ENCODE results near the gene PCDH11Y.
"Not testable (repeated sequence)": the region's sequence is repeated elsewhere in the genome, so short reads cannot be mapped to it uniquely, and the experiment has no call there.

The PCDH11Y gene, protein sequence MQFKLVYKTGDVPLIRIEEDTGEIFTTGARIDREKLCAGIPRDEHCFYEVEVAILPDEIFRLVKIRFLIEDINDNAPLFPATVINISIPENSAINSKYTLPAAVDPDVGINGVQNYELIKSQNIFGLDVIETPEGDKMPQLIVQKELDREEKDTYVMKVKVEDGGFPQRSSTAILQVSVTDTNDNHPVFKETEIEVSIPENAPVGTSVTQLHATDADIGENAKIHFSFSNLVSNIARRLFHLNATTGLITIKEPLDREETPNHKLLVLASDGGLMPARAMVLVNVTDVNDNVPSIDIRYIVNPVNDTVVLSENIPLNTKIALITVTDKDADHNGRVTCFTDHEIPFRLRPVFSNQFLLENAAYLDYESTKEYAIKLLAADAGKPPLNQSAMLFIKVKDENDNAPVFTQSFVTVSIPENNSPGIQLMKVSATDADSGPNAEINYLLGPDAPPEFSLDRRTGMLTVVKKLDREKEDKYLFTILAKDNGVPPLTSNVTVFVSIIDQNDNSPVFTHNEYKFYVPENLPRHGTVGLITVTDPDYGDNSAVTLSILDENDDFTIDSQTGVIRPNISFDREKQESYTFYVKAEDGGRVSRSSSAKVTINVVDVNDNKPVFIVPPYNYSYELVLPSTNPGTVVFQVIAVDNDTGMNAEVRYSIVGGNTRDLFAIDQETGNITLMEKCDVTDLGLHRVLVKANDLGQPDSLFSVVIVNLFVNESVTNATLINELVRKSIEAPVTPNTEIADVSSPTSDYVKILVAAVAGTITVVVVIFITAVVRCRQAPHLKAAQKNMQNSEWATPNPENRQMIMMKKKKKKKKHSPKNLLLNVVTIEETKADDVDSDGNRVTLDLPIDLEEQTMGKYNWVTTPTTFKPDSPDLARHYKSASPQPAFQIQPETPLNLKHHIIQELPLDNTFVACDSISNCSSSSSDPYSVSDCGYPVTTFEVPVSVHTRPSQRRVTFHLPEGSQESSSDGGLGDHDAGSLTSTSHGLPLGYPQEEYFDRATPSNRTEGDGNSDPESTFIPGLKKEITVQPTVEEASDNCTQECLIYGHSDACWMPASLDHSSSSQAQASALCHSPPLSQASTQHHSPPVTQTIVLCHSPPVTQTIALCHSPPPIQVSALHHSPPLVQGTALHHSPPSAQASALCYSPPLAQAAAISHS (N-terminal part only)

DNA sequence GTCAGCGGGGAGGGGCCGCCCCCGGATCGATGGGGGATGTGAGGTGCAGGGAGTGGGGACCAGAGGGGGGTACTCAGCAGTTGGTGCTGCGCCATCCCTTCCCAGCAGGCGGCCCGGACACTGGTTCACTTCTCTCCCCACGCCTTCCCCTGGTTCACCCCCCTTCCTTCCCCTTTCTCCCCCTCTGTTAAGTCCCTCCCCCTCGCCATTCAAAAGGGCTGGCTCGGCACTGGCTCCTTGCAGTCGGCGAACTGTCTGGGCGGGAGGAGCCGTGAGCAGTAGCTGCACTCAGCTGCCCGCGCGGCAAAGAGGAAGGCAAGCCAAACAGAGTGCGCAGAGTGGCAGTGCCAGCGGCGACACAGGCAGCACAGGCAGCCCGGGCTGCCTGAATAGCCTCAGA, at the start of gene PCDH11Y:
Gene PCDH11Y (plus strand): TSS at position 240 of the 400 bp plus-strand sequence. CDS start 56,804 bp downstream, outside the sequence.
- not testable (repeated sequence) for DNase-seq

DNA sequence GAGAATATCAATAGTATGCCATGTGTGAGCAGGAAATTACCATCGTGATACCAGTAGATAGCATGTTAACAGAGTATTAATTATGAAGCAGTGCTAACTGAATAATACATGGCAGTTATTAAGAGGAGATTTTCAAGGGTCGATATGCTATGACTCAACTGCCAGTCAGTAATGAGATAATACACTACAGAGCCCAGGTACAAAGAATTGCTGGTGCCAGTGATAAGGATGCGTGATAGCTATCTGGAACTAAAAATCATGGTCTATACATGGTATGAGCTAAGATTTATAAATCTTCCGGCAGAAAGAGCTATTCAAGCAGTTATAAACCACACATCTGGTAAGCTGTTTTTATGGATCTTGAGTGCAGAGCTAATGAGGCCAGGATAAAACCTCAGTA, 32.2 kb upstream of the PCDH11Y start:
- not testable (repeated sequence) for DNase-seq

DNA sequence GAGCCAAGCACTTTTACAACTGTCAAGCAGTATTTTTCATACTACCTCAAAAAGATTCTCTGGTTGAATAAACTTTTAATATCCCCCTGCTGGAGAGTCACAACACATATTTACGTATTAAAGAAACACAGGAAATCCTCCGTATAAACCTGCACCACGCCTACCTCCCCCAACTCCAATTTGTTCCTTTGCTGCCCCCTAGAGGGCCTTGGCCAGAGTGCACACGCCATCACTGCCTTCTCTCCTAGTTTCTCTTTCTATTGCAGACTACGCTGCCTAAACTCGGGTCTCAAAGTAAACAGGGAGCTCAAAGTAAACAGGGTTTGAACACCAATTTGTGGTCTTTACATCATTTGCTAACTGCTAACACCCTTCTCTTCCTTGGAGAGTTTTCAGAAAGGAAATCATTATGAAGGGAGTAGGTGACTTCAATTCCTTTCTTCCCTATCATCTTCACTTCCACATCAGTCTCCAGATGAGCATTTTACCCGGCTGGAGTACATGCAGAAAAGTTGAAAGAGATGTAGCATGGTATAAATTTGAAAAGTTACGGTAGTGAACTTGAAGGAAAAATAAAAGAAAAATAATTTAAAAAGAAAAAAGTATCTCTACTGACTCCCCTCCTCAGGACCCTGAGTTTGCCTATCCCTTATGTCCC, 8.2 kb upstream of the PCDH11Y start:
- DNase-seq, result not testable (repeated sequence)

DNA sequence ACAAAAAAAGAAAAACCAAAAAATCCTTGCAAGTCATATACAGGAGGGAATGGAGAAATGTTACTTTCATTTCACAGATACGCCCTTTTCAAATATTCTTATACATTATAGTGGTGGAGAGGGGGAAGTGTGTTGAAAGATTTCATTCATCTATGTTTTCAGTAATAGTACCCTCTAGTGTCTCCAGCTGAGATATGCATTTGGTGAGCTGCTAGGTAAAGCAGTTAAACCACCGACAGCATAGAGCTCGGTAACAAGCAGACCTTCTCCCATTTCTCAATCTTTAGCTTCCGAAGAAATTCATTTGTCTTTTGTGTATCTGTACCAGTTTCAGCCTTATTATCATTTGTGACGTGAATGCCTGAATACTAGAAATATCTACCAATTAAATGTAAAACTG, 5.2 kb upstream of the PCDH11Y start:
- DNase-seq, result not testable (repeated sequence)

DNA sequence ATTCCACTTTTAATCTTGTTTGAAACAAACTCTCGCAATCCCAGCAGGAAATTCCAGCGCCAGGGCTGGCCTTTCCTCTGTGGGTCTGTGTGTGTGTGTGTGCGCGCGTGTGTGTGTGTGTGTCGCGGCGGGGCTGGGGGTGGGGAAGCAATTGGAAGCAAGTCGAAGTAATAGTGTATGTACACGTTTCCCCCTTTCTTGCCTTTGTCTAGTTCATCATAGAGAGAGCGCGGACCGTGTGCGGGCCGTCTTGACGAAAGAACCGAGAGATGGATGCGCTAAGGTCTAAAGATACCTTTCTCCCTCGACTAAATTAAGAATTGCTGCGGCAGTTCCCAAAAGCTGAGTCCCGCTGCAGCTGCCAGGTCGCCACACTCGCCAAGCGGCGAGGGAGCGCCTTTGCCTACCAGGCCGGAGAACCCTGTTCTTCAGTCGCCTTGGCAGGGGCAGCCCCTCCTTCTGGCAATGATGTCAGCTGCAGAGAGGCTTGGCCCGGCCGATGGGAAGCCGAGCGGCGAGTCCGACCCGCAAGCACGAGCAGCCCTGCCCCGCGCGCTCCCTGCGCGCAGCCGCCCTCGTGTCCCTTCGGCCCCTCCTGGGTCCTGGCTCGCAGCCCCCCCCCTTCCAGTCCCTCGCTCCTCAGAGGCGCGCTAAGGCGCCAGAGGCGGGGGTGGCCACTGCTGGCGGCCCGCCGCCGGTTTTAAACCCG, 2.5 kb downstream of the PCDH11Y start:
- not testable (repeated sequence) for DNase-seq

DNA sequence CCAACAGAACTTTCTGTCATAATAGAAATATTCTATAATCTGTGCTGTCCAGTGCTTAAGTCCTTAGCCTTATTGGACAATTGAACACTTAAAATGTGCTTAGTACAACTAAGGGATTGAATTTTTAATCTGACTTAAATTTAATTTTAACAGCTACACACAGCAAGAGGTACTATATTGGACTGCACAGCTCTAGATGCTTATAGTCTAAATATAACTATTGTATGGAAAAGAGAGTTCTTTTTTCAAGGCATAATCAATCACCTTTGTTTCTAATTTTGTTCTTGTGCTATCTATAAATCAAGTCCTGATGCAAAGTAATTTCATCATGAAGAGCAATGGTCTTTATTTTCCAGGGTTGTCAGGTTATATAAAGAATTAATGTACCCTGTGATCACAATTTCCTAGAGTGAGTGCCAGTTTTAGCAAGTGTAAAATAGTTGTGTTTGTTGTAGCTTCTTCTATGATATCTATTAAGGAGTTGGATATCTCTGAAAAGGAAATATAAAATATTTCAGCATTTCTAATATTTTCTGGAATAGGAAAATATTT, 39.0 kb downstream of the PCDH11Y start:
- DNase-seq, result not testable (repeated sequence)

DNA sequence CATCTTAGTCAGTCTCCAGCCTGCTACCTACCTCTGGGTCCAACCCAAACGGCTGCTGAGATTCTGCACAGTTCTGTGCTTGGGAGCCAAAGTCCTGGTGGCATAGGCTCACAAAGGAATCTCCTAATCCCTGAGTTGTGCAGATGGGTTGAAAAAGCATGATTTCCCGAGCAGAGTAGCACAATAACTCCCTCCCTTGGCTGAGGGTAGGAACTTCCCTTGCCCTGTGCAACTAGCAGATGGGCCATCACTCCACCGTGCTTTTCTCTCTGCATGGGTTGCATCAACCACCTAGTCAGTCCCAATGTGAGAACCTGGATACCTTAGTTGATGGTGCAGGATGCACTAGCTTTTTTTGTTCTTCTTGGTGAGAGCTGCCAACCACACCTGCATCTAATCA, 82.9 kb downstream of the PCDH11Y start:
- DNase-seq, result not testable (repeated sequence)

DNA sequence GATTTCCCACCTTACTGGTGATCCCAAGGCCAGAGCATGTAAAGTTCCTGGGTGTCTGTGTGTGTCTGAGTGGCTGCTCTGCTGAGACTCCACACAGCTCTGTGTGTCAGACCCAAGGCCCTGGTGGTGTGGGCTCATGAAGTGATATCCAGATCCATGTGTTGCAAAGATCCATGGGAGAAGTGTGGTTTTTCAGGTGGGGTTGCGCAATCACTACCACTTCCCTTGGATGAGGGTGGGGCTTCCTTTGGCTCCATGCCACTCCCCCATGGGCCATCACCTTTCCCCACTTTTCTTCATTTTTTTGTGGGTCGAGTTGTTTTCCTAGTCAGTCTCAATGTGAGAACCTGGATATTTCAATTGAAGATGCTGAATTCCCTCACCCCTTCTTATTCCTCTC, 182.9 kb downstream of the PCDH11Y start:
- DNase-seq, result not testable (repeated sequence)

DNA sequence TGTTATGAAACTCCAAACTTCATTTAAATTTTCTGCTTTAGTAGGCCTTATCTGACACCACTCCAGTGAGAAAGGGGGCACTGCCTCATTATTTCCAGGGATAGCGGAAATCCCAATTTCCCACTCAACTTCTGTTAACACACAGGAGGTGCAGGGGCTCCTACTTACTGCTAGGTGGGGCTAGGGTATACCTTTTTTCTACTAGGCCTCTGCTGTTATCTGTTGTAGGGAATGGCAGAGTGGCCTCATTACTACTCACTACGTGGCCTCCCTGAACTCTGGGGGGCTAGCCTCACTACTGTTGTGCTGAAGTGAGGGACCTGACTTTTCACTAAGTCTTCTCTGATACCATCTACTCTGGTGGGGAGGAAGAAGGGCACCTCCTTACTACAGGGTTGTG, 215.0 kb downstream of the PCDH11Y start:
- not testable (repeated sequence) for DNase-seq

DNA sequence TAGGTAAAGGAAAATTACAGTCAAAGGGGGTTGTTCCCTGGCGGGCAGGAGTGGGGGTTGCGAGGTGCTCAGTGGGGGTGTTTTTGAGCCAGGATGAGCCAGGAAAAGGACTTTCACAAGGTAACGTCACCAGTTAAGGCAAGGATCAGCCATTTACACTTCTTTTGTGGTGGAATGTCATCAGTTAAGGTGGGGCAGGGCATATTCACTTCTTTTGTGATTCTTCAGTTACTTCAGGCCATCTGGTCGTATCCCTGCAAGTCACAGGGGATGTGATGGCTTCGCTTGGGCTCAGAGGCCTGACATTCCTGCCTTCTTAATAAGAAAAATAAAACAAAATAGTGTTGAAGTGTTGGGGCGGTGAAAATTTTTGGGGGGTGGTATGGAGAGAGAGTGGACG, 324.8 kb downstream of the PCDH11Y start:
- DNase-seq, result not testable (repeated sequence)

DNA sequence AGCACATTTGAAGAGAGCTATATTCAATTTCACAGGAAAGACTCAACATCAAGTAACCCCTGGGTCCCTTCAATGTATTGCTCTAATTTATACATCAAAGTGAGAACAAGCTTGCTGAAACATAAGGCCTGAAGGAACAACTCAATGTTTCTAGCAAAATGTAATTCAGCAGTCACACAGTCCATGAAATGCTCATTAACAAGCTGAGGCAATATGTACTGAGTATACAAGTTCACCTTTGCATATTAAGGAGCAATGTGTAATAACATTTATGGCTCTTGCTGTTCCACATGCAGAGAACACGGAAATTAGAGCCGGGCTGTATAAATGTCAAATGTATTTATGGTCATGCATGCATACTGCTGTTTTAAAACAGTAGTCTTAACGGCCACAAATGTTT, 342.1 kb downstream of the PCDH11Y start:
- DNase-seq, result not testable (repeated sequence)

DNA sequence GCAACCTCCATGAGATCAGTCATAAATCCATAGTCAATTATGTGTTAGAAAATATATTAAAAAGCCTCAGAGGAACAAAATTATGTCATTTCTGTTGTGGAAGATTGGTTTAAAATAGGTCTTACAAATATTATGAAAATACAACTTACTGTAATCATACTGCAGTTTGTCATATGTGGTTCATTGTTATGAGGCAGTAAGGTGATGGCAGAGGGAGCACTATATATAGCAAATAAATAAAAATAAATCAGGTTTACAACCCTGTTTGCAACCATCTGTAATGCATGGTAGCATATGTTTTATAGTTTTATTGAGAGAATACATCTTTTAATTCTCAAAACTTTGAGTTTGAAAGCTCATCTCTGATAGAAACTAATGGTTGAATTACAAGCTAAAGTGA, 543.6 kb downstream of the PCDH11Y start:
- DNase-seq, result not testable (repeated sequence)

DNA sequence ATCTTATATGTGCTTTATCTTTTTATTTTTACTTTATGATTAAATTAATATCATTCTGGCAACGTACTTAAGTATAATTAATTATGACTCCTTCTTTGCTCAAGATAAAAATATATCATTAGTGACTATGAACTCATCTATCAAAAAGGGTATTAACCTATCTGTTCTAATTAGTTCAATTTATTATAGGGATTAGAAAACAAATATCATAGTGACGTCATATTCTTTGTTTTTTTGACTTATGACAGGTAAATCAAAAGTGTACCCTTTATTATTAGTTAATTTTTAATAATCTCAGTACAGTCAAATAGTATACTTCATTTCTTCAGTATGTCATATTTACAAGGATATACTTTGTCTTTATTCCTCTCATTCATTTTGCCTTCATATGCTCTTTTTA, 638.5 kb downstream of the PCDH11Y start:
- DNase-seq, result not testable (repeated sequence)

DNA sequence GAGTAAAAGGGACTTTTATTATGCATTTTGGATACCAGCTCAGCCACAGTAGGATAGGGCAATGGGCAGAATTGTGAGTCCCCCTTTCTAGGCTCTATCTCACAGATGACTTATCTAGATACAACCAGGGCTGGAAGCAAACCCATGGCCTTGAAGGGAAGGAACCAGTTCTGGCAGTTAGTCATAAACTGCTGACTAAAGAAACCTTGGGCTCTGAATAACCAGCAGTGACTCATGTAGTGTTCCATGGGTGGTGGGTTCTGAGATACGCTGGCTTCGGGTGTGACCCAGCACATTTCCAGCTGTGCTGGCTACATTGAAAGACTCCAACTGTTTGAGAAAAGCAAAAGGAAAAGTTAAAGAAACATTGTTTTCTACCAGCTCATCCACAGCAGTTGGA, 679.2 kb downstream of the PCDH11Y start:
- not testable (repeated sequence) for DNase-seq

DNA sequence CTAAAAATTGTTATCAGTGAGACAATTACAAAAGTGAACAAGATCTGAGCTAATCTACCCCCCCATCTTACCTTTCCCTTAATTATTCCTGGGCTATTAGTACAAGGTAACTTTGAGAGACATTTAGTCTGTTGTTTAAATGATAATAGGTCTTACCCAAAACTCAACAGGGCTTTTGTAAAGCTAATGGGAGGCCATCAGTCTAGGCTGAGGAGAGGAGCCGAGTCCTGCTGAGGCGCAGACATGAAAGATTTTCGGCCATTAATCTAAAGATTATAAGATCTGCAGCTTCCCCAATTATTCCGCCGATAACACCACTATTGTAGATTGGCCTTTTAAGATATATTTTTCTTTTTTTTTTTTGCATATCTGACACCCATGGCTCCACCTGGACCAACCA, 708.6 kb downstream of the PCDH11Y start:
- not testable (repeated sequence) for DNase-seq

DNA sequence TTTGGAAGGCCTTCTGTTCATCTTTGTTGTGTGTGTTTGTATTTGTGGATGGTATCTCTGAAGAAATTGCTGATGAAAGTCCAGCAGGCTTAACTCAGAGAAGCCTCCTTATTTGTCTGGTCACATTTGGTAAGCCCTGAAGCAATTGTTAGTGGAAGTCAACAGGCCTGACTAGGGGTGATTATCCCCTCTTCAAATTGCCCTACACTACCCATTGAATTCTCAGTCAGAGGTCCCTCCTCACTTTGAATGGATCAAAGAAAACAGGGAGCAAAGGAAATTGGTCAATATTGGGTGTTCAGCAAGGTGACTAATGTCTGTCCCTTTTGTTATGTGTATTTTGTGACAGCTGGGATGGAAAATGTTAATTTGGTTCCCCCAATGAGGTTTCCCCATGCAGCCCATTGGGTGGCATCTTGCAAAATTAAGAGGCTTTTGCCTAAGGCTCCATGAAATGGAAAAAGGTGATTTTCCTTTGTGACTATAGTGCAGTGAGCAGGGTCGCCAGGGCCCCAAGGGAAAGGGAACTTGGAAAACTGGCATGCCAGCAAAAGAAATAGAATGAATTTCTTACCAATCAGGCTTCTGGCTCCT, 709.8 kb downstream of the PCDH11Y start:
- not testable (repeated sequence) for DNase-seq

DNA sequence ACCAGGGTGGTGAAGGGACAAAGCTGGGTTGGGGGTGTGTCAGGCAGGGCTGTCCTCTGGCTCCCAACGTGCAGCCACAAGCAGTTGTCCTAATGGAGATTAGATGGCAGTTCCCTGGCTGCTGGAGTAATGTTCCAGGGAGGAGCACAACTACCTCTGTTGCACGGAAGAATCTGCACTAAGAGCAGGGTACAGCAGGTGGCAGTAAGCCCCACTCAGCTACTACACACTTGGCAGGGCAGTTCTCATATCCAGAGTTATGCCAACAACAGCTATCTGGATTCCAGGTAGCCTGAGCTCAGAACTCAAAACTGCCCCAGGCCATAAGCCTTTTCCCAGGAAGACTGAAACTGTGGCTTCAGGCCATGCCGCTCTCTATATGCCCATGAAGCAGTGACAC, 761.3 kb downstream of the PCDH11Y start:
- DNase-seq, result not testable (repeated sequence)

DNA sequence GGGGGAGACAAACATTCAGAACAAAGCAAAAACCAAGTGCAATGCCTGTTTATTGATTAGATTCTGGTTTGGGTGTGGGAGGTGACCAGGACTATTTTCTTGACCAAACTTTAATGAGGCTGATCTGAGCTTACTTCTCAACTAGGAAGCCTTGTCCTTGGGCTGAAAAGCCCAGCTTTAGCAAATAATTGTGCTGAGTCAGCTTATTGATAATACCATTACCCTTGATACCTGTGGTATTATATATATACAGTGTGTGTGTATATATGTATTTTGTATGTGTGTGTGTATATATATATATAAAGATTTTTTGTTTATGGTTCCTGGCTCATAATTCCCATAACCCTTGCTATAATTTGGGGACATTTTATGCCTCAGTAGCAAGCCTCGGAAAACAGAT, 776.4 kb downstream of the PCDH11Y start:
- not testable (repeated sequence) for DNase-seq
